Heart right ventricle (tissue), 16 donors: Measurements from ENCODE around the gene LMX1A. TPM values are rescaled to one million over a fixed set of nuclear protein-coding genes. Genes with fewer than 3 reads are reported as not detected.

Source experiments
- ATAC-seq, 8 donors: fragments of 200-7000 bp; cut with Tn5 transposase; one replicate each; pipeline ENCODE4 v1.9.1; 2020; ENCODE audit warnings: mild to moderate bottlenecking in 8 of 8, moderate library complexity in 8 of 8, moderate number of reproducible peaks in 1 of 8
- DNase-seq, 2 donors: peaks; one replicate each; pipeline ENCODE4 v3.0.0-alpha.2; 2020
- H3K27ac ChIP-seq, 10 donors: fragments of 200-600 bp; sonication (generic) in 2 of 10; one replicate each; pipeline versions ENCODE4 v1.5.0 to v1.8.0; 2020 to 2022; ENCODE audit warnings: mild to moderate bottlenecking in 3 of 10
- H3K27me3 ChIP-seq, 7 donors: fragments of 200-600 bp; one replicate each; pipeline ENCODE4 v1.8.0; 2021 to 2022; ENCODE audit warnings: mild to moderate bottlenecking in 2 of 7
- H3K36me3 ChIP-seq, 9 donors: fragments of 200-600 bp; sonication (generic) in 1 of 9; one replicate each; pipeline versions ENCODE4 v1.5.0 to v1.8.0; 2020 to 2022; ENCODE audit warnings: mild to moderate bottlenecking in 2 of 9
- H3K4me1 ChIP-seq, 9 donors: fragments of 200-600 bp; sonication (generic) in 1 of 9; one replicate each; pipeline versions ENCODE4 v1.5.0 to v1.8.0; 2020 to 2022; ENCODE audit warnings: mild to moderate bottlenecking in 4 of 9
- H3K4me3 ChIP-seq, 10 donors: fragments of 200-600 bp; sonication (generic) in 2 of 10; one replicate each; pipeline versions ENCODE4 v1.5.0 to v1.8.0; 2020 to 2022; ENCODE audit warnings: mild to moderate bottlenecking in 7 of 10, moderate library complexity in 2 of 10
- H3K9me3 ChIP-seq, 11 donors: fragments of 200-600 bp in 10 of 11; sonication (generic) in 2 of 11; one replicate each; pipeline versions ENCODE4 v1.5.0 to v1.8.0; 2013 to 2022; ENCODE audit warnings: mild to moderate bottlenecking in 2 of 11, control low read depth in 1 of 11, moderate library complexity in 1 of 11
- WGBS, 2 donors: extraction: QIAGEN DNeasy Blood & Tissue Kit; methylation state at CpG; one replicate each; pipeline ENCODE4 v1.1.7; 2013; ENCODE audit warnings: inconsistent platforms in 1 of 2; 5-methylcytosine and 5-hydroxymethylcytosine counted together
- intact Hi-C, 10 donors: fragments of 100-400 bp; cut with DNase I; formaldehyde crosslinking; loops; one replicate each; pipeline versions ENCODE4 v1.11.1 to v1.14.2; 2022
- polyA plus RNA-seq, 2 donors: library from polyadenylated mRNA; stranded (reverse); fragments of 200-250 nt; gene quantifications; one replicate each; pipeline ENCODE4 v1.2.3, GENCODE V29; 2013
- total RNA-seq, 10 donors: library from RNA; stranded (reverse); fragmentation: NEBNext Ultra II Directional in 3 of 10; extraction: Animal tissue kit (Norgen Biotek cat#: 25700) in 3 of 10; gene quantifications; one replicate each; pipeline versions ENCODE4 v1.2.1 to v1.2.4, GENCODE V29; 2021 to 2023
- TF ChIP-seq, protein P1 (sequence below), 9 donors: fragments of 200-600 bp; sonication (generic) in 2 of 9; IDR thresholded peaks; one replicate each; pipeline versions ENCODE4 v1.5.0 to v1.8.0; 2021 to 2022; ENCODE audit warnings: antibody characterized with exemption in 9 of 9, mild to moderate bottlenecking in 5 of 9, moderate library complexity in 1 of 9
- donor health status: Arrhythmogenic right ventricular cardiomyopathy.
- donor health status: ischemic (EF 13 %, LVEDD 7.1; RV severe dilation, severe dysfunction).
- donor health status: healthy with polysubstance abuse.
- donor health status: DM: no; HTN: yes; CAD: no.
- donor health status: DM: no; HTN: no; CAD: no.
- donor health status: ischemic (EF 25% LVEDD 6.9; RV normal size, moderate dysfunction).
- donor health status: ischemic (EF 25% LVEDD 5.7; RV mildly dilated, moderate dysfunction).
- donor health status: healthy.
- donor health status: DM: yes; HTN: yes; CAD: no.
- donor health status: Ischemic cardiomyopathy.
- donor health status: ischemic (EF 35%, LVEDD 5.7; RV mildly dilated, moderate dysfunction).
- donor health status: nonischemic (EF 11% LVEDD 7.7; RV severe dilation, severe dysfunction).
- donor health status: DM: yes; HTN: yes; CAD: no.
- donor health status: PGD.
- donor health status: ischemic (EF 29% LVEDD 5.4; RV normal size, mild dysfunction).
- donor health status: nonischemic (EF 23%, LVEDD 6.1; RV moderate dilation, normal function).

Gene LMX1A
- total and polyA plus RNA-seq, 12 donors, result 0.04 to 0.19 (median 0.14) TPM; not detected in 9

GRCh38 chr1:165350840-165351239 is 5.7 kb downstream of the LMX1A start:
- H3K4me1 ChIP-seq, result peaks cover under 1 to 39% (median 19%) of the 10 kb centered on the region in 9 donors
- ATAC-seq (no peak), DNase-seq (no peak)
- no peak overlapping the region for H3K4me3 ChIP-seq
- peaks cover 32 to 100% (median 98%) of the 10 kb centered on the region in 7 donors for H3K27me3 ChIP-seq
- H3K9me3 ChIP-seq, result no peaks in the 10 kb centered on the region
- intact Hi-C loops, result no loop called here
- H3K27ac ChIP-seq, result no peak overlapping the region
- TF ChIP-seq, protein P1, sequence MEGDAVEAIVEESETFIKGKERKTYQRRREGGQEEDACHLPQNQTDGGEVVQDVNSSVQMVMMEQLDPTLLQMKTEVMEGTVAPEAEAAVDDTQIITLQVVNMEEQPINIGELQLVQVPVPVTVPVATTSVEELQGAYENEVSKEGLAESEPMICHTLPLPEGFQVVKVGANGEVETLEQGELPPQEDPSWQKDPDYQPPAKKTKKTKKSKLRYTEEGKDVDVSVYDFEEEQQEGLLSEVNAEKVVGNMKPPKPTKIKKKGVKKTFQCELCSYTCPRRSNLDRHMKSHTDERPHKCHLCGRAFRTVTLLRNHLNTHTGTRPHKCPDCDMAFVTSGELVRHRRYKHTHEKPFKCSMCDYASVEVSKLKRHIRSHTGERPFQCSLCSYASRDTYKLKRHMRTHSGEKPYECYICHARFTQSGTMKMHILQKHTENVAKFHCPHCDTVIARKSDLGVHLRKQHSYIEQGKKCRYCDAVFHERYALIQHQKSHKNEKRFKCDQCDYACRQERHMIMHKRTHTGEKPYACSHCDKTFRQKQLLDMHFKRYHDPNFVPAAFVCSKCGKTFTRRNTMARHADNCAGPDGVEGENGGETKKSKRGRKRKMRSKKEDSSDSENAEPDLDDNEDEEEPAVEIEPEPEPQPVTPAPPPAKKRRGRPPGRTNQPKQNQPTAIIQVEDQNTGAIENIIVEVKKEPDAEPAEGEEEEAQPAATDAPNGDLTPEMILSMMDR (IDR thresholded peaks at IDR 0.05), result no peak
- WGBS, 2 donors, result 11 to 13% methylated on average over 3 of the region's 3 CpGs
- no peaks in the 10 kb centered on the region for H3K36me3 ChIP-seq

GRCh38 chr1:165345502-165345901 is 11.0 kb downstream of the LMX1A start:
- Histone ChIP-seq H3K27ac (no peak overlapping the region), H3K36me3 (no peaks in the 10 kb centered on the region), H3K27me3 (peaks cover 0 to 88% (median 86%) of the 10 kb centered on the region in 7 donors), H3K4me3 (no peak overlapping the region), H3K4me1 (no peaks in the 10 kb centered on the region), H3K9me3 (no peaks in the 10 kb centered on the region)
- DNase-seq (no peak), ATAC-seq (no peak)
- WGBS, 2 donors, result 66 to 80% methylated on average over 7 of the region's 7 CpGs
- intact Hi-C loops, result no loop called here
- TF ChIP-seq, protein P1 (IDR thresholded peaks at IDR 0.05), result no peak

- TF ChIP-seq, protein P1 (IDR thresholded peaks at IDR 0.05), result no peak
- Histone ChIP-seq H3K4me3 (no peak overlapping the region), H3K27me3 (peaks cover 0 to 88% (median 78%) of the 10 kb centered on the region in 7 donors), H3K4me1 (no peaks in the 10 kb centered on the region), H3K9me3 (no peaks in the 10 kb centered on the region), H3K27ac (no peak overlapping the region), H3K36me3 (no peaks in the 10 kb centered on the region)
- 44 to 45% methylated on average over 3 of the region's 3 CpGs for WGBS, 2 donors
- no peak for DNase-seq
- no peak for ATAC-seq
- intact Hi-C loops, result no loop called here
Measured at GRCh38 chr1:165344736-165345135, 11.8 kb downstream of the LMX1A start.

DNA sequence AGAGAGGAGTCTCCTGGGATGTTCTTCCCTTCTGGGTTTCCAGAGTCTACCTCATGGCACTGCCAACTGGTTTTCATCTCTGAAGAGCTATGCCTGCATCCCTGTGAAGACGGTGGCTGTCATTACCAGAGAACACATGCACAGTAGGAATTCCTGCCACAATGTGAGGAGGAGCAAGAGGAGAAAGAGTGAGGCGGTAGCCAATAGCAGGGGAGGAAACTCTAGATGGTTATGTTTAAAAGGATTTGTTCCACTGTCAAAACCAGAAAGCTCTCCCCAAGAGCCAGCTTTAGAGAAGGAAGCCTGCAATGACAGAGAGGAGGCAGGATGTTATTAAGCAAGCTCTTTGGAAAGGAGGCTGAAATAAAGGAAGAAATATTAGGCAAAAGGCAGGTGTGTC is 12.3 kb downstream of the LMX1A start:
- Histone ChIP-seq H3K4me1 (no peaks in the 10 kb centered on the region), H3K27me3 (peaks cover 0 to 88% (median 73%) of the 10 kb centered on the region in 7 donors), H3K9me3 (no peaks in the 10 kb centered on the region), H3K36me3 (no peaks in the 10 kb centered on the region), H3K4me3 (no peak overlapping the region), H3K27ac (no peak overlapping the region)
- 56 to 59% methylated on average over 2 of the region's 2 CpGs for WGBS, 2 donors
- no peak for DNase-seq
- TF ChIP-seq, protein P1 (IDR thresholded peaks at IDR 0.05), result no peak
- no peak for ATAC-seq
- intact Hi-C loops, result no loop called here
